Gastrocnemius medialis (tissue), 4 donors: ENCODE data around the gene CPE. TPM values are rescaled to one million over a fixed set of nuclear protein-coding genes. Genes with fewer than 3 reads are reported as not detected.

Source experiments
- ATAC-seq, 2 donors: fragments of 150-250 bp; one replicate each; pipeline ENCODE4 v1.9.1; 2016
- DNase-seq, 2 donors: peaks; one replicate each; pipeline ENCODE4 v3.0.0-alpha.2; 2019
- H3K27ac ChIP-seq, 4 donors: fragments of 200-600 bp; sonication (generic); 1 replicate in 1 of 4; 2 replicates in 3 of 4; pipeline ENCODE4 v1.5.1; 2016 to 2018; ENCODE audit warnings: mild to moderate bottlenecking in 2 of 4, moderate library complexity in 1 of 4
- H3K27me3 ChIP-seq, 3 donors: fragments of 200-600 bp; sonication (generic) in 2 of 3; 1 replicate in 1 of 3; 2 replicates in 2 of 3; pipeline versions ENCODE4 v1.5.1 to v1.6.0; 2016 to 2019; ENCODE audit warnings: mild to moderate bottlenecking in 1 of 3, moderate library complexity in 1 of 3
- H3K36me3 ChIP-seq, 2 donors: fragments of 200-600 bp; sonication (generic) in 1 of 2; one replicate each; pipeline ENCODE4 v1.5.1; 2017 to 2018
- H3K4me1 ChIP-seq, 2 donors: fragments of 200-600 bp; sonication (generic) in 1 of 2; one replicate each; pipeline ENCODE4 v1.5.1; 2016 to 2017; ENCODE audit warnings: mild to moderate bottlenecking in 2 of 2
- H3K4me3 ChIP-seq, 4 donors: fragments of 200-600 bp; sonication (generic) in 3 of 4; 1 replicate in 1 of 4; 2 replicates in 3 of 4; pipeline ENCODE4 v1.5.1; 2016 to 2019; ENCODE audit warnings: mild to moderate bottlenecking in 2 of 4
- H3K9me3 ChIP-seq, 3 donors: fragments of 200-600 bp; sonication (generic) in 2 of 3; 1 replicate in 1 of 3; 2 replicates in 2 of 3; pipeline ENCODE4 v1.5.1; 2016 to 2019
- POLR2A ChIP-seq, 2 donors: fragments of 450-650 bp; IDR thresholded peaks; one replicate each; pipeline ENCODE4 v1.6.1; 2017; ENCODE audit warnings: antibody characterized with exemption in 2 of 2, mild to moderate bottlenecking in 2 of 2, moderate library complexity in 2 of 2
- in situ Hi-C, 4 donors: fragments of 200-750 bp; cut with MboI; loops; one replicate each; pipeline versions ENCODE4 v1.15.0 to v1.8.0; 2017; ENCODE audit warnings: low sequenced_read_pairs in 4 of 4
- intact Hi-C: fragments of 100-400 bp; cut with DNase I; formaldehyde crosslinking; loops from one replicate; pipeline ENCODE4 v1.15.1; 2023; ENCODE audit warnings: low total_unique reads
- total RNA-seq, 4 donors: library from RNA; depleted of rRNA; stranded (reverse); fragments of >200 nt; gene quantifications; one replicate each; pipeline versions ENCODE4 v1.1.0 to v1.2.3, GENCODE V29; 2016
- TF ChIP-seq, protein P1 (sequence below), 5 experiments: fragments of 450-650 bp in 3 of 5; fragments of 200-600 bp in 2 of 5; sonication (generic) in 2 of 5; IDR thresholded peaks in 4 of 5; conservative IDR thresholded peaks in 1 of 5; 1 replicate in 4 of 5; 2 replicates in 1 of 5; pipeline ENCODE4 v1.5.1; 2016 to 2019; ENCODE audit warnings: antibody characterized with exemption in 5 of 5, mild to moderate bottlenecking in 3 of 5, moderate library complexity in 3 of 5

The CPE gene
- total RNA-seq, 4 donors from 2014 or later = 11.8 to 27.6 (median 17.0) TPM

DNA sequence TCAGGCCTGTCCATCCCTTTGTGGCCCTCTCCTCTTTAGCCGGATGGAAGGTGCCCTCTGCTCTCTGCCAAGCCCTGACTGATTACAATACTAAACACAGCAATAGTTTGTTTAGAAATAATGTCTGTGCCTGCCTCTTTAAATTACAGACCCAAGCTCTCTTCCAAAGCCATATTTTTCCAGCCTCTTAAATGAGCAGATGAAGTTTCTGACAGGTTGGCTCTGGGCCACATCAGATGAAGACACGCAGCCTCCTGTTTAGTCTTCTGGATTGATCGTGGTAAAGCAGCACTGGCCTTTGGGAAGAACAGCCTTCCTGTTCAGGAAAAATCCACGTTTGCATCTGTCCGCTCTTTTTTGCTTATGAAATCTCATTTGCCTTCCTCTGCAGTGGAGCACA, 133.6 kb downstream of the CPE start:
- TF ChIP-seq POLR2A (IDR thresholded peaks at IDR 0.05) = no peak
- TF ChIP-seq, protein P1, sequence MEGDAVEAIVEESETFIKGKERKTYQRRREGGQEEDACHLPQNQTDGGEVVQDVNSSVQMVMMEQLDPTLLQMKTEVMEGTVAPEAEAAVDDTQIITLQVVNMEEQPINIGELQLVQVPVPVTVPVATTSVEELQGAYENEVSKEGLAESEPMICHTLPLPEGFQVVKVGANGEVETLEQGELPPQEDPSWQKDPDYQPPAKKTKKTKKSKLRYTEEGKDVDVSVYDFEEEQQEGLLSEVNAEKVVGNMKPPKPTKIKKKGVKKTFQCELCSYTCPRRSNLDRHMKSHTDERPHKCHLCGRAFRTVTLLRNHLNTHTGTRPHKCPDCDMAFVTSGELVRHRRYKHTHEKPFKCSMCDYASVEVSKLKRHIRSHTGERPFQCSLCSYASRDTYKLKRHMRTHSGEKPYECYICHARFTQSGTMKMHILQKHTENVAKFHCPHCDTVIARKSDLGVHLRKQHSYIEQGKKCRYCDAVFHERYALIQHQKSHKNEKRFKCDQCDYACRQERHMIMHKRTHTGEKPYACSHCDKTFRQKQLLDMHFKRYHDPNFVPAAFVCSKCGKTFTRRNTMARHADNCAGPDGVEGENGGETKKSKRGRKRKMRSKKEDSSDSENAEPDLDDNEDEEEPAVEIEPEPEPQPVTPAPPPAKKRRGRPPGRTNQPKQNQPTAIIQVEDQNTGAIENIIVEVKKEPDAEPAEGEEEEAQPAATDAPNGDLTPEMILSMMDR (IDR thresholded peaks at IDR 0.05 in 4 of 5, conservative IDR thresholded peaks at IDR 0.05 in 1 of 5) = no peak
- no peaks in the 10 kb centered on the region for H3K36me3 ChIP-seq
- ATAC-seq (no peak), DNase-seq (no peak)
- H3K4me1 ChIP-seq = no peaks in the 10 kb centered on the region
- no peaks in the 10 kb centered on the region for H3K9me3 ChIP-seq
- intact Hi-C loops (no loop called here), in situ Hi-C loops (no loop called here)
- no peaks in the 10 kb centered on the region for H3K27me3 ChIP-seq
- H3K27ac ChIP-seq = no peak overlapping the region
- no peak overlapping the region for H3K4me3 ChIP-seq

DNA sequence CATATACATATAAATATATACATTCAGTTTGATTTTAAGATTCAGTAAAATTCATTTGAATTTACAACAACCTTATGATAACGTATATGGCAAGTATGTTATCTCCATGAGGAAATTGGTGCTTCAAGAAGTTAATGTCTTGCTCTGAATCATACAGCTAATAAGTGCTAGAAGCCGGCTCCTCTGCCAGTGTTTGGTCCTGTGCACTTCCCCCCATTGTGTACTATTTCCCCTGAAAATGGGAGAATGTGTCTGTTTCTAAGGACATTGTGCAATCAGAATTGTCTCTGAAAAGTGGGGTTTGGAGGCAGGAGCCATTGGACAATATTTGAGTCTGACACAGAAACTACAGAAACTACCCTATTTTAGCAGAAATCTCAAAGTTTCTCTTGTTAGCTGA, 135.9 kb downstream of the CPE start:
- intact Hi-C loops (no loop called here), in situ Hi-C loops (no loop called here)
- H3K9me3 ChIP-seq = no peaks in the 10 kb centered on the region
- DNase-seq = no peak
- ATAC-seq = no peak
- TF ChIP-seq POLR2A (IDR thresholded peaks at IDR 0.05) = no peak
- TF ChIP-seq, protein P1 (IDR thresholded peaks at IDR 0.05 in 4 of 5, conservative IDR thresholded peaks at IDR 0.05 in 1 of 5) = no peak
- no peaks in the 10 kb centered on the region for H3K4me1 ChIP-seq
- no peaks in the 10 kb centered on the region for H3K36me3 ChIP-seq
- no peak overlapping the region for H3K4me3 ChIP-seq
- H3K27ac ChIP-seq = no peak overlapping the region
- H3K27me3 ChIP-seq = no peaks in the 10 kb centered on the region

DNA sequence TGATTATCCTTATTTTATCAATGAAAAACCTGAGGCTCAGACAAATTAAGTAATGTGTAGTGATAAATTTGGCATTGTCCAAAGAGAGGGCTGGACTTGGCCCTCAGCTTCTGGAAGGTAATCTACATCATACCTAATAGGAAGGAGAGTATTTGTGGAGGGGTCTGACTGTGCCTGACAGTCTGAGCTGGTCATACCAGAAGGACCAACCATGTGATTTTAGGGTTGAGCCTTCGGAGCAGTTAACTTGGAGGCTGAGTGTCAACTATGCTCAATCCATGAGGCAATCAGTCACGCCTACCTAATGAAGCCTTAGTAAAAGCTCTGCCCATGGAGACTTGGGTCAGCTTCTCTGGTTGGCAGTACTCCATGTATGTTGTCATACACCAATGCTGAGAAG, 136.4 kb downstream of the CPE start:
- ATAC-seq = no peak
- TF ChIP-seq POLR2A (IDR thresholded peaks at IDR 0.05) = no peak
- TF ChIP-seq, protein P1 (IDR thresholded peaks at IDR 0.05 in 4 of 5, conservative IDR thresholded peaks at IDR 0.05 in 1 of 5) = no peak

DNA sequence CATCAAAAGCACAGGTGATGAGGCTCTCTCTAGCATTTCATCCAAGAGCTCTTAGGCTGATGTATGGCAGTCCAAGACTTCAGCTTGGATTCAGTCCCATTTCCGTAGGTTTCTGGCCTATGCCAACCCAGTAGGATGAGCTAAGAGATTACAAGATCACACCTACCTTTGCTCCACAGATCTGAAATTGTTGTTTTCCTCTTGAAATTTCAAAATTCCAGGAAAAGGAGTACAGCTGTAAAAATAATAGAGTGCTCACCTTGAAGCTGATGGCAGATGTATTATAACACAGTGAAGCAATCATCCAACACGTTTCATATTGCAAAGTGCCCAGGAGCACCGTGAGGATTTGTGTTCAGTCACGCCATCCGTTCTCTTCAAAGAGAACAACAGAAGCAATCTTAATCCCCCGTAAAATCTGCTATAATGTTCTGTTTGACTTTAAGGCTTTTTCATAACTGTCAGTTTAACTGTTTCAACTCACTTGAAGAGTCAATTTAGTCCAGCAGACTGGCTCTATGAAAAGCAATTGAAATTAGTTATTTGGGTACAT, 137.5 kb downstream of the CPE start:
- DNase-seq = no peak
- Histone ChIP-seq H3K27ac (no peak overlapping the region), H3K4me1 (no peaks in the 10 kb centered on the region), H3K9me3 (no peaks in the 10 kb centered on the region), H3K27me3 (no peaks in the 10 kb centered on the region), H3K36me3 (no peaks in the 10 kb centered on the region), H3K4me3 (no peak overlapping the region)
- in situ Hi-C loops = no loop called here
- TF ChIP-seq POLR2A (IDR thresholded peaks at IDR 0.05) = no peak
- TF ChIP-seq, protein P1 (IDR thresholded peaks at IDR 0.05 in 4 of 5, conservative IDR thresholded peaks at IDR 0.05 in 1 of 5) = no peak
- intact Hi-C loops = no loop called here
- no peak for ATAC-seq

More for the DNA sequence above, 136.4 kb downstream of the CPE start:
- intact Hi-C loops = no loop called here
- Histone ChIP-seq H3K9me3 (no peaks in the 10 kb centered on the region), H3K27ac (no peak overlapping the region), H3K27me3 (no peaks in the 10 kb centered on the region), H3K4me3 (no peak overlapping the region), H3K4me1 (no peaks in the 10 kb centered on the region), H3K36me3 (no peaks in the 10 kb centered on the region)
- in situ Hi-C loops = no loop called here
- DNase-seq = no peak

DNA sequence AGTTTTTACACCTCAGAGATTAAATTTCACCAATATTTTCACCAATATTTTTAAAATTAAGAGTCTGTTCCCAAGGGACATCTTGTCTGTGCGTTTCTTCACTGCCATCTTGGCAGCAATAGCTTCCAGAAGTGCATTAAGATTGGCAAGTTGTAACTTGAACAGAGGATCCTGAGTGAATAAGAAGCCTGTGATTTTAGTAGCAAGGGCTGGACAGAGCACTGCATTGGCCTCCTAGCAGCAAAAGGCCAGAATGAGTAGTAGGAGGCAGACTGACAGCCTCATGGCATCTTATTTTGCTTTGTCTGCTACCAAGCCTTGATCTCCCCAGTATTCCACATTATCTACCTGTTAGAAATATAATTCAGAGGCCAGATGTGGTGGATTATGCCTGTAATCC, 138.4 kb downstream of the CPE start:
- no peak for DNase-seq
- intact Hi-C loops = no loop called here
- Histone ChIP-seq H3K36me3 (no peaks in the 10 kb centered on the region), H3K27ac (no peak overlapping the region), H3K9me3 (no peaks in the 10 kb centered on the region), H3K4me1 (no peaks in the 10 kb centered on the region), H3K4me3 (no peak overlapping the region), H3K27me3 (no peaks in the 10 kb centered on the region)
- in situ Hi-C loops = no loop called here
- TF ChIP-seq POLR2A (IDR thresholded peaks at IDR 0.05) = no peak
- TF ChIP-seq, protein P1 (IDR thresholded peaks at IDR 0.05 in 4 of 5, conservative IDR thresholded peaks at IDR 0.05 in 1 of 5) = no peak
- ATAC-seq = no peak
